K562 (cell line): ENCODE results near the gene NME2. TPM values are rescaled to one million over a fixed set of nuclear protein-coding genes. Genes with fewer than 3 reads are reported as not detected.

ENCODE experiments used
- ADNP ChIP-seq: fragments of 200-800 bp; sonication (Bioruptor generic); IDR thresholded peaks from 2 replicates; pipeline ENCODE4 v1.6.1; 2016; ENCODE audit warnings: missing genetic modification characterization, missing compliant biosample characterization
- CBX5 ChIP-seq: IDR thresholded peaks from 2 replicates; pipeline ENCODE4 v1.6.1; 2014; ENCODE audit warnings: low read depth, borderline replicate concordance
- JUN ChIP-seq, 2 experiments: sonication (generic) in 1 of 2; formaldehyde crosslinking in 1 of 2; IDR thresholded peaks; 2 replicates each; pipeline versions ENCODE4 v1.6.1 to v1.8.0; 2012 to 2022; ENCODE audit warnings: borderline replicate concordance in 2 of 2, mild to moderate bottlenecking in 2 of 2, improper control_type of control experiment in 1 of 2, low read depth in 1 of 2, low read length in 1 of 2, missing genetic modification reagents in 1 of 2
- MNT ChIP-seq, 2 experiments: fragments of 450-650 bp; conservative IDR thresholded peaks; 2 replicates each; pipeline ENCODE4 v1.6.1; 2017; ENCODE audit warnings: mild to moderate bottlenecking in 2 of 2, moderate library complexity in 2 of 2
- SMARCA4 ChIP-seq: fragments of 450-650 bp; IDR thresholded peaks from 2 replicates; pipeline ENCODE4 v1.6.1; 2016
- SOX6 ChIP-seq: fragments of 450-650 bp; IDR thresholded peaks from 2 replicates; pipeline ENCODE4 v1.6.1; 2014; ENCODE audit warnings: mild to moderate bottlenecking
- TAF15 ChIP-seq: fragments of 200-400 bp; formaldehyde crosslinking; IDR thresholded peaks from 2 replicates; pipeline ENCODE4 v1.6.1; 2017; ENCODE audit warnings: mild to moderate bottlenecking, low read depth, low read length, moderate library complexity
- polyA plus RNA-seq, 8 experiments: library from polyadenylated mRNA; depleted of rRNA in 4 of 8; stranded (reverse) in 5 of 8; unstranded in 3 of 8; fragments of >200 nt; fragmentation: Nextera tagmentation in 2 of 8; fragmentation: Illumina TruSeq in 1 of 8; extraction: Ambion mirVana in 2 of 8; extraction: Trizol in 1 of 8; gene quantifications; 2 replicates each; pipeline versions ENCODE4 v1.2.1 to v1.2.3, GENCODE V29; 2011 to 2014; ENCODE audit warnings: inconsistent platforms in 1 of 8, missing spikeins in 1 of 8
- total RNA-seq, 7 experiments: library from RNA; depleted of rRNA in 6 of 7; stranded (reverse); fragments of >200 nt in 6 of 7; fragmentation: Illumina TruSeq in 2 of 7; extraction: Trizol in 2 of 7; gene quantifications; 2 replicates each; pipeline versions ENCODE4 v1.2.1 to v1.2.3, GENCODE V29; 2011 to 2021; ENCODE audit warnings: low replicate concordance in 1 of 7
- TF ChIP-seq, protein P1 (sequence below): fragments of 450-650 bp; IDR thresholded peaks from 2 replicates; pipeline ENCODE4 v1.6.1; 2016
- TF ChIP-seq, protein P2 (sequence below): sonication (generic); formaldehyde crosslinking; IDR thresholded peaks from 2 replicates; pipeline ENCODE4 v1.8.1; 2023; ENCODE audit warnings: mild to moderate bottlenecking, missing genetic modification reagents
- TF ChIP-seq, protein P3 (sequence below): sonication (generic); formaldehyde crosslinking; IDR thresholded peaks from 2 replicates; pipeline ENCODE4 v1.8.0; 2023; ENCODE audit warnings: mild to moderate bottlenecking, missing genetic modification reagents

NME2 gene
- total and polyA plus RNA-seq, 9 of the 15 experiments (the other 6 are each of a cell fraction or from before 2014, with no cell fraction given): 684 to 1,202 (median 924) TPM

DNA sequence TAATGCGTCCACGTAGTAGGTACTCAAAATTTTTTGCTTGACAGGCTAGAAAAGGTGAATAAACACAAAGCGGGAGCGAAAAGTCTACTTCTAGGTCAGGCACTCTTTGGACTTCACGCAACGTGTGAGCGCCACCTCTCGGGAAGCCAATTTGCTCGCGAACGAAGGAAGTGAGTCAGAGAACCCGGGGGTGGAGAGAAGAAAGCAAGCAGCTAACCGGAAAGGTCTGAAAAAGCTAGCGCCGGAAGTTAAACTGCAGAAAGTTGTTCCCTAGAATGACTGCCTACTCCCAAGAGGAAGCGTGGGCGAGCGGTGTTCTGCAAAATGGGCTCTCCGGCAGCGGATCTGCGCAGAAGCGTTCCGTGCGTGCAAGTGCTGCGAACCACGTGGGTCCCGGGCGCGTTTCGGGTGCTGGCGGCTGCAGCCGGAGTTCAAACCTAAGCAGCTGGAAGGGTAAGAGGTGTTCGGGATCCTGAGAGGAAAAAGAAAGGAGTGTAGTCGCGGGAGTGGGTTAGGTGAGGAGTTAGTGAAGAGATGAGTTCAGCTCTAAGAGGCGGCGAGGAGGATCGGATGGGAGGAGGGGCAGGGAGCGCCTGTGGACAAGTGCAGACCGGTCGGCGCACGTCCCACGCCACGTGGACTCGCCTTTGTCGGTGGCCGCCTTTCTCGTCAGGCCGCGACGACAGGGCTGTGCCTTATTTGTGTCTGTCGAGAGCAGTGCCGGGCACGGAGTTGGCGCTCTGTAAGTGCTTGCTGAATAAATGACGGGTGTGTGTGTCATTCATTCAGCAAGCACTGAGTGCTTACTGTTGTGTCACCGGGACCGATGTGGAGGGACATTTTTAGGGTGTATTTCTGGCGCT lies 12.8 kb upstream of the NME2 start, which contains the start of gene NME1 (continued):
- TF ChIP-seq, protein P1, sequence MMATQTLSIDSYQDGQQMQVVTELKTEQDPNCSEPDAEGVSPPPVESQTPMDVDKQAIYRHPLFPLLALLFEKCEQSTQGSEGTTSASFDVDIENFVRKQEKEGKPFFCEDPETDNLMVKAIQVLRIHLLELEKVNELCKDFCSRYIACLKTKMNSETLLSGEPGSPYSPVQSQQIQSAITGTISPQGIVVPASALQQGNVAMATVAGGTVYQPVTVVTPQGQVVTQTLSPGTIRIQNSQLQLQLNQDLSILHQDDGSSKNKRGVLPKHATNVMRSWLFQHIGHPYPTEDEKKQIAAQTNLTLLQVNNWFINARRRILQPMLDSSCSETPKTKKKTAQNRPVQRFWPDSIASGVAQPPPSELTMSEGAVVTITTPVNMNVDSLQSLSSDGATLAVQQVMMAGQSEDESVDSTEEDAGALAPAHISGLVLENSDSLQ: peak; percentile 78
- TF ChIP-seq SMARCA4 (no peak), CBX5 (peak; percentile 68; the same call in 1 of the 2 replicates), TAF15 (no peak), ADNP (no peak), SOX6 (peak; percentile 78; the same call in 1 of the 2 replicates), MNT (conservative IDR thresholded peaks at IDR 0.05) (peak; percentile 100), JUN (IDR thresholded peaks at IDR 0.05; ENCODE audit: borderline replicate concordance, low read depth, low read length) (peak; percentile 89; the same call in 1 of the 2 replicates), JUN (CRISPR knock-in tag; IDR thresholded peaks at IDR 0.05; ENCODE audit: borderline replicate concordance) (0 out of 2 replicates have a peak, but pooled peaks have one; percentile 49)
- TF ChIP-seq, protein P2, sequence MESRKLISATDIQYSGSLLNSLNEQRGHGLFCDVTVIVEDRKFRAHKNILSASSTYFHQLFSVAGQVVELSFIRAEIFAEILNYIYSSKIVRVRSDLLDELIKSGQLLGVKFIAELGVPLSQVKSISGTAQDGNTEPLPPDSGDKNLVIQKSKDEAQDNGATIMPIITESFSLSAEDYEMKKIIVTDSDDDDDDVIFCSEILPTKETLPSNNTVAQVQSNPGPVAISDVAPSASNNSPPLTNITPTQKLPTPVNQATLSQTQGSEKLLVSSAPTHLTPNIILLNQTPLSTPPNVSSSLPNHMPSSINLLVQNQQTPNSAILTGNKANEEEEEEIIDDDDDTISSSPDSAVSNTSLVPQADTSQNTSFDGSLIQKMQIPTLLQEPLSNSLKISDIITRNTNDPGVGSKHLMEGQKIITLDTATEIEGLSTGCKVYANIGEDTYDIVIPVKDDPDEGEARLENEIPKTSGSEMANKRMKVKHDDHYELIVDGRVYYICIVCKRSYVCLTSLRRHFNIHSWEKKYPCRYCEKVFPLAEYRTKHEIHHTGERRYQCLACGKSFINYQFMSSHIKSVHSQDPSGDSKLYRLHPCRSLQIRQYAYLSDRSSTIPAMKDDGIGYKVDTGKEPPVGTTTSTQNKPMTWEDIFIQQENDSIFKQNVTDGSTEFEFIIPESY (CRISPR knock-in tag): peak; percentile 94
- TF ChIP-seq, protein P3, sequence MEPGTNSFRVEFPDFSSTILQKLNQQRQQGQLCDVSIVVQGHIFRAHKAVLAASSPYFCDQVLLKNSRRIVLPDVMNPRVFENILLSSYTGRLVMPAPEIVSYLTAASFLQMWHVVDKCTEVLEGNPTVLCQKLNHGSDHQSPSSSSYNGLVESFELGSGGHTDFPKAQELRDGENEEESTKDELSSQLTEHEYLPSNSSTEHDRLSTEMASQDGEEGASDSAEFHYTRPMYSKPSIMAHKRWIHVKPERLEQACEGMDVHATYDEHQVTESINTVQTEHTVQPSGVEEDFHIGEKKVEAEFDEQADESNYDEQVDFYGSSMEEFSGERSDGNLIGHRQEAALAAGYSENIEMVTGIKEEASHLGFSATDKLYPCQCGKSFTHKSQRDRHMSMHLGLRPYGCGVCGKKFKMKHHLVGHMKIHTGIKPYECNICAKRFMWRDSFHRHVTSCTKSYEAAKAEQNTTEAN (CRISPR knock-in tag): peak; percentile 92
